Stimulated activated CD4-positive, alpha-beta T cell treated with anti-CD3 and anti-CD28 coated beads, Interleukin-4, amount 100 ng/mL, for 24 hours (primary cell): Measurements from ENCODE around the gene PHLDB1.
A peak's percentile ranks its signal among the peaks of the same experiment; 100 is the strongest.

Experiments
- DNase-seq: peaks from one replicate; pipeline ENCODE4 v3.0.0-alpha.2; 2020

The PHLDB1 gene

DNA sequence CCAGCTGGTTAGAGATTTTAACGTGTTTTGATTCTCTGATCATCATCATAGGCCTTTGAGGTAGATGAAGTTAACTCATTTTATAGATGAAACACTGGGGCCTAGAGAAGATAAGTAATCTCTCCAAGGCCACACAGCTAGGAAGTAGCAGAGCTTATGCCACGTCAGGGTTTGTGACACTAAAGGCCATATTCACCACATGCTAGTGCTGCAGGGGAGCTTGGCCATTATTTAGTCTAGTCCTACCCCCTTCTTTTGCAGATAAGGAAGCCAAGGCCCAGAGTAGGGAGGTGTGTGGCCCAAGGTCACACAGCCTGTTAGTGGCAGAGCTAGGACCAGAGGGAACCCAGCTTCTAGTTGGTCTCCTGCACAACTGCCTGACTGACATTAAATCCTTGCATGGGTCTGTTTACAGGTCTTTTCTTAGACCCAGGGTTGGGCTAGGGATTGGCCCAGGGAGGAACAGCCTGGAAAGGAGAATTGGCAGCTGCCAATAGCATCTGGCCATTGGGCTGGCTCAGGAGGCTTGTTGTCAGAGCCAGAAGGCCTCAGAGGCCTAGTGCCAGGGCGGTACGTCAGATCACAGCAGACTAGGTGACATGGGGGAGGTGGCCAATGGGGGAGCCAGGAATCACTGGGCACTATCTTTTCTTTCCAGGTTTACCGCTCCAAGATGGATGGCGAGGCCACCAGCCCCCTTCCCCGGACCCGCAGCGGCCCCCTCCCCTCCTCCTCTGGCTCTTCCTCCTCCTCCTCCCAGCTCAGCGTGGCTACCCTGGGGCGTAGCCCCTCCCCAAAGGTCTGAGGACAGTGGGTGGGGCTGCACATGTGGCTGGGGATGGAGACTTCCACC is 36.0 kb downstream of the PHLDB1 start:
- no peak for DNase-seq

DNA sequence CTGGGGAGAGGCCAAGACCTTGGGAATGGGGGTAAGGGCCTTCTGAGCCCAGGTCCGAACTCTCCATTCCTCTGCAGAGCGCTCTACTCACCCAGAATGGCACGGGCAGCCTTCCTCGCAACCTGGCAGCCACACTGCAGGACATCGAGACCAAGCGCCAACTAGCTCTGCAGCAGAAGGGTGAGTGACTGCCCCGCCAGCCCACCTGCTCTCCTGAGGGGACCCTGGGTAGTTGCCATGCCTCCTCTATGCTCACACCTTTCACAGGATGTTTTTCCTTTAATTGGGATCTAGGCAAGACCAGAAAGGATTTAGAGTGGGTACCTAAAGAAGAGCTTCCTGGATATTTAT is 36.6 kb downstream of the PHLDB1 start:
- DNase-seq: no peak

DNA sequence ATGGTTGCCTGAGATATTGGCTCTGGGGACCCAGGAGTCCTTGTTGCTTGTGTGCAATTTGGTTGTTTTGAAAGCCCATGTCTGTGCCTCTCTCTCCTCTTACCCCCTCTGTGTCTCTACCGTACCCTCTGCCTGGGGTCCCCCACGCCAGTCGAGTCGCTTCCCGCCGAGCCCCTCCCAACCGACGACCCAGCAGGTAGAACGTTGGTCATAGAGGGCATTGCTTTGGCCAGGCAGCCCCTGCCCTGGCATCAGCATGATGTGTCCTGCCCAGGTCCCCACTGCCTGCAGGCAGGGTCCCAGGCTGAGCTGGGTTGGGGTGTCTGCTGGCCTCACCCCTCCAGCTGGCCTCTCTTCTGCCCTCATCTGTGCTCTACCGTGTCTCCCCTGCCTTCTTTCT is 37.1 kb downstream of the PHLDB1 start:
- no peak for DNase-seq

DNA sequence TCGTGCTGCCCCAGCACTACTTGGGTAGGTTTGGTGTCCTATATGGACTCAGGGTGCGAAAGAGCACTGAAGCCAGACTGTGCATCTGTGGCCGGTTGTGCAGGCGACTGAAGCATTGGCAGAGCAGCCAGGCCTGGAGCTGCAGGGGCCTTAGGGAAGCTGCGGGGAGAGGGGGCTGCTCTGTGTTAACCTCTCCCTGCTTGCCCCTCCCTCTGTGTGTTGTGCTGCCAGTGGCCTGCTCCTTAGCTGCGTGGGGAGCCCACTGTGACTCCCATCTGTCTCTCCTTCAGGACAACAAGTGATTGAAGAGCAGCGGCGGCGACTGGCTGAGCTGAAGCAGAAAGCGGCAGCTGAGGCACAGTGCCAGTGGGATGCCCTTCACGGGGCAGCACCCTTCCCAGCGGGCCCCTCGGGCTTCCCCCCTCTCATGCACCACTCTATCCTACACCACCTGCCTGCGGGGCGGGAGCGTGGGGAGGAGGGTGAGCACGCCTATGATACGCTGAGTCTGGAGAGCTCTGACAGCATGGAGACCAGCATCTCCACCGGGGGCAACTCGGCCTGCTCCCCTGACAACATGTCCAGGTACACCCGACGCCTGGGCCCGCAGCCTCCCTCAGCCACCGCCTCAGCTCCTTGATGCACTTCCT is 37.8 kb downstream of the PHLDB1 start:
- no peak for DNase-seq

DNA sequence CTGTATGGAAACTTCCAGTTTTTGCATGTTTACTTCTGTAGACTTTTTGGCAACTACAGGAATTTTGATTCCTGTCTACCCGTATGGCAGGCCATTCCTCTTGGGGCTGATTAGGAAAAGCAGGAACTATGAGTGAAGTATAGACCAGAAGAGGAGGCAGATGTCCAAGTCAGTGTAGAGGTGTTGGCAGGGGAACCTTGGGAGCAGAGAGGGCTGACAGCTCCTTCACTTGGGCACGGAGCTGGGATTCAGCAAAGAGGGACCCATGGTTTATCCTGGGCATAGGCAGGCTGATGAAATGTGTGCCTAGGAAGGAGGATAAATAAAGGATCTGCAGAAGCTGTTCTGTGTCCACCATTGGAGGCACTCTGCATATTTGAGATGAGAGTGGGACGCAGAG is 39.0 kb downstream of the PHLDB1 start:
- no peak for DNase-seq

DNA sequence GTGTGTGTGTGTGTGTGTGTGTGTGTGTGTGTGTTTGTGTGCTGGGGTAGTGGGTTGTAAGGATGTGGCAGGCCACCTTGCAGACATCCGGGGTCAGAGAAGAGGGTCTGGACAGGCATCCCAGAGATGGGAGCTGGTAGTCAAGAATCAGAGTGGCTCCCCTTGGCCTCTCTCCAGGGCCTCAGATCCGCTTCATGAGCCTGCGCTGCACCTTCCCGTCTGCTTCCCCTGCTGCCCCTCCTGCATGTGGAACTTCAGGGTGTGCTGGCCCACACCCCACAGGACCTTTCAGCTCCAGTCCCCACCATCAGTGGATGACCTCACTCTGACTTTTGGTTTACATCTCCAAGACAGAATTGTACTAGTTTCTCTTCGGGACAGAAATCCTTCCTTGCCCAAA is 40.9 kb downstream of the PHLDB1 start:
- no peak for DNase-seq

DNA sequence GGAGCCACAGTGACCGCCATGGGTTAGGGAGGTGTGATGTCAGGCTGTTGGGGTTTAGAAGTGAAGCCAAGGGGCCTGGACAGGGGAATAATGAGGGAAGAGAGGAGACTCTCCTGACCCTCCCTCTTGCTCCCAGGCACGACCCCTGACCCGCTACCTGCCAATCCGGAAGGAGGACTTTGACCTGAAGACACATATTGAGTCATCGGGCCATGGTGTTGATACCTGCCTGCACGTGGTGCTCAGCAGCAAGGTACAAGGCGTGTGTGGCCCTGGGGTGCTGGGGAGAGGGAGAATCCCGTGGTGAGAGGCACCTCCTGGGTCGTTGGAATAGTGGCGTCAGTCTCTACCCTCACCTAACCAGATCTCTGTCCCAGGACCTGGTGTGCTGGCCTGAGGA is 42.5 kb downstream of the PHLDB1 start:
- DNase-seq: no peak

DNA sequence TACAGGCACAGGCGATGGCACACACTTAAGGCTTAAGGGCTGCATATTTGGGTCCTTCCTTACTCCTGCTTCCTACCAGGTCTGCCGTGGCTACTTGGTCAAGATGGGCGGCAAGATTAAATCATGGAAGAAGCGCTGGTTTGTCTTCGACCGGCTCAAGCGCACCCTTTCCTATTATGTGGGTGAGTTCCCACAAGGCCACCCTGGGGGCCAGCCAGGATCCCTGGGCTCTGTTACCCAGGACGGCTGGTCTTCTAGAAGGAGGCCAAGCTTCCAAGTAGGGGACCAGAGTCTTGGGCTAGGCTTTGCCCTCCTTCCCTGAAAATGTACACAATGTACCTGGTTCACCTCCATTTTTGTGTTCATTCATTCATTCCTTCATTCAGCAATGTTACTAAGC is 43.0 kb downstream of the PHLDB1 start:
- DNase-seq: no peak

DNA sequence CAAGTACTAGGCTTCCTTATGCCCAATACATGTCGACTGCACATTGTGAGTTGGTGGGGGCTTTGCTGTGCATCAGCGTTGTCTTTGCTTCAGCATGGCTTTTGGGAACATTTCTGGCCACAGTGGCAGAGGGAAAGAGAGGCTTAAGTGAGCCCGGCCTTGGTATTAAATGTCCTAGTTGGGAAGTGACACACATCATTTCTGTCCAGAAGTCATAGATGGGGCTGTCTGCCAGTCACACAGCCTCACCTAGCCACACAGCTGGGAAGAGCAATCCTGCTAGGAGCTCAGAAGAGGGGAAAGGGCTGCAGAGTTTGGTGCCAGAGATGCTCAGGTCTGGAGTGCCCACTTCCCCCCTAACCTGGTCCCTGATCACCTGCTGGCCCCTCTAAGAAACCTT is 44.4 kb downstream of the PHLDB1 start:
- no peak for DNase-seq

DNA sequence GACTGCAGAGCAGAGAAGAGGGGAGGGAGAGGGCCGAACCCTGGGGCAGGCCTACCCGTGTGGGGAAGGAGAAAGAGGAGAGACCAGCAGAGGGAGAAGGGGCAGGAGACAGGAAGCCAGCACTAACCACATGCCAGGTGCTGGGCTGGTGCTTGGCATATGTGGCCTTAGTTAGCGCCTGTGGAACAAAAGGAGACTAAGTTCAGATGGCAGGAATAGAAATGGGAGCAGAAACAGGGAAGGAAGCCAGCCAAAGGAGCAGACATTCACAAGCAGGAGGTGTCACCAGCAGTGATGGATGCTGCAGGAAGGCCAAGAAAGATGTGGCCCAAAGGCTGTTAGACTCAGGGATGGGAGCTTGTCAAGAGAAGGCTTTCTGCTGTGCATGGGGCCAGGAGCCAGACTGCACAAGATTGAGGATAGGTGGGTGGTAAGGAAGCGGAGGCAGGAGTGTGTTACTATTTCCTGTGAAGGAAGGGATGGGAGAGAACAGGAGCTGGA is 45.3 kb downstream of the PHLDB1 start:
- DNase-seq: no peak

DNA sequence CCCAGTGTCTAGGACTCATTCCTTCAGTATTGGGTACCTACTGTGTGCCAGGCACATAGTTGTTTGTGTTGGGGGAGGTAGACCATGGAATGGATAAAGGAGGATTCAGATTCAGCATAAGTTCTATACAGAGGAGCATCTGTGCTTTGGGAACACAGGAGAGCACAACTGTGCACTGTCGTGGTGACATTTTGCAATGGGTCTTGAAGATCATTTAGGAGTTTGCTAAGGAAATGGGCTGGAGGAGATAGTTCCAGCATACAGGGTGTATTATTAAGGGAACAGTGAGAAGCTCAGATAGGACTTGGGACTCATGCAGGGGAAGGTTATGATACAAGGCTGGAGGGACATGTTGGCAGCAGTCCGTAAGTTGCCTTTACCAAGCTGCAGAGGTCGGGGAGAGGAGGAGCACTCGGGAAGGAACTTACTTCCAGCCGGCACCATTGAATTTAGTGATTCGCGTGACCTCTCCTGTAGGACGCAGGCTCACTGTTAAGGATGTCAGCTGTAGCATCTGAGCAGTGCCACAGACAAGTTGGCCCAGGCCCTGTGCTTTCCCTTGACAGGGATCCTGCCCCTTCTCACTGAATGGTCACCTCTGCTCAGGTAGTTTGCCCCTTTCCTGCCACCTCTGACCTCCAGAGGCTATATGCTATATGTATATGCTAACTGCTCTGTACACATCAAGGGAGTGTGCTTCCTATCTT is 46.4 kb downstream of the PHLDB1 start:
- no peak for DNase-seq

DNA sequence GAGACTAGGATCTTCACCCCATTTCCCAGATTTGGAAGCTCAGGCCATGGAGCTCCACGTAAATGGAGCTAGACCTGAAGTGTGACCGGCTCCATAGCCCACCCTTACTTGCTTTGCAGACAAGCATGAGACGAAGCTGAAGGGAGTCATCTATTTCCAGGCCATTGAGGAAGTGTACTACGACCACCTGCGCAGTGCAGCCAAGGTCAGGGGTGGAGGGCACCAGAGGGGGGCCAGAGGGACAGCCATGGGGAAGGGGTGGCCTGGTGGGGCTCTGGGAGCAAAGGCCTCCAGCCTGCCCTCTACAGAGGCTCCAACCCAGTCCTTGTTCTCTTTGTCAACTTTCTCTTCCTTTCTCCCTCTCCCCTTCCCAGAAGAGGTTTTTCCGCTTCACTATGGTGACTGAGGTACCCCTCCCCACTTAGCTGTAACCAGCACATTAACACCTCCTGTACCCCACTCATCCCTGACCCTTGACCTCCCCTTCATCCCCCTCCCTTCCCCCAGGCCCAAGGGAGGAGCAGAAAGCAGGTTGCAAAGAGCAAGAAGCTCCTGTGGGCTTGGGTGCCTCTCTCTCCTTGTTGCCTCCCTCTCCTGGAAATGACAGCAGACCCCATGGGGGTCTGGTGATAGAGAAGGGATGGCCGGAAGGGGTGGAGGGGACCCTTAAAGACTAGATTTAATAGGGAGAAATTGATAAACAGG is 48.2 kb downstream of the PHLDB1 start:
- DNase-seq: no peak

DNA sequence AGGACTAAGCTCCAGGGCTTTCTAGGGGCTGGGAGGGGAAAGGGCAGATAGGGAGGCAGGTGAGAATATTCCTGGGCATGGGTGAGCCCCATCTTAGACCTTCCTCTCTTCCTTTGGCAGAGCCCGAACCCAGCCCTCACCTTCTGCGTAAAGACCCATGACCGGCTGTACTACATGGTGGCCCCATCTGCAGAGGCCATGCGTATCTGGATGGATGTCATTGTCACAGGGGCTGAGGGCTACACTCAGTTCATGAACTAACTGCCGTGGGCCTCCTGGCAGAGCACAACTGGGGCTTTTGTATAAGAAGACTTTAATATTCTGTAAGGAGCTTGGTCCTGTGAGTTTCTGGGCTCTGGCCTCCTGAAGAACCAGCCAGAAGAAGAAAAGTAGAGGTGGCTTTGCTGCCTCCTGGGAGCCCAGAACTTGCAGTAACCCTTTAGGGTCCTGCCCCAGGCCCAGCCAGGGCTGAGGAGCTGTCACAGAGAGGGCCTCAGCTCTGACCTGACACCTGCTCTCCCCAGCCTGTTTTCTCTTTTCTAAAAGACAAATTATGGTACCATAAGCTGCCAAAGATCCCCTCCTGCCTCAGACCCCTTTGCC is 49.2 kb downstream of the PHLDB1 start:
- DNase-seq: no peak

DNA sequence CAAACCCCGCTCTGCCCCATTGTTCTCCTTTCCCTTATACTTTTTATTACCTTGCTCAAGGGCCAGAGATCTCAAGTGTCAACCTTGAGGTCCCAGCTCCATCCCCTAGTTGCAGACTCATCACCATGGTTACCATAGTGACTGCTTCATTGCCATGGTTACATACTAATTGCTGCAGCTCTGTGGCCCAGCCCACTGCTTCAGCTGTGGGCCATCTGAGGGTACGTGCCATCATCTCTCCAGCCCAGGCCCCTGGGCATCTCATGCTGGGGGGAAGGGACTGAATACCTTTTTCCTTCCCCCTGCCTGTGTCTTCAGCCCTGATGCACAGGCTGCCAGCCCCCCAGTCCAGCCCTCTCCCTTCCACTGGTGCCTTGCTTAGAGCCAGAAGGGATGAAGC is 49.8 kb downstream of the PHLDB1 start:
- no peak for DNase-seq

DNA sequence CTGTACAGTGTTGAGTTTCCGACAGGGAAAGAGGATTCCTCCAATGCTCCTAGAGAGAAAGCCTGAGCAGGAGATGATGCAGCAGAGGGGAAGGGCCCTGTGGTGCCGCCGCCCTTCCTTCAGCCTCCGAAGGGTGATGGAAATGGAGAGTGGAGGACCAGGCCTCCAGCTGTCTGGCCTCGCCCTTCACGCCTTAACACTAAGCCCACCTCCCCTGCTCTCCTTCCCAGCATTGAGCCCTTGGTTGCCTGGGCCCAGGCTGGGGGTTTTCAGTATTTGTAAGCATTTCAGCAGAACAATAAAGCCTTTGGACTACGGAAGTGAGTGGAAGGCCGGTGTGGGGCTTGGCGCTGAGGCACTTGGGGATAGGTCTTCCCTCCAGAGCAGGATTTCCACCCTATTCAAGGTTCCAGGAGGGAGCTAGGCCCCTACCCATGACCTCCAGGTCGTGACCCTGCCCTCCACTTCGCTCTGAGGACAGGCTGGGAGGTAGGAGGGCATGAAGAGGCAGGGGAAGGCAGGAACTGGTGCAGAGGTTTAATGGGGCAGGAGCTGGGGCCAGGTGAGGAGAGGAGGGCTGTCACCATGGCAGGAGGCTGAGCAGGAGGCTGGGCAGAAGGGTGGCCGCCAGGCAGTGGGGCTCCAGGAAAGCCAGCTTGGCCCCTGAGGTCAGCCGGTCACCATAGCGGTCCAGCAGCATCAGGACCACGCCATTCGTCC is 50.5 kb downstream of the PHLDB1 start:
- no peak for DNase-seq

DNA sequence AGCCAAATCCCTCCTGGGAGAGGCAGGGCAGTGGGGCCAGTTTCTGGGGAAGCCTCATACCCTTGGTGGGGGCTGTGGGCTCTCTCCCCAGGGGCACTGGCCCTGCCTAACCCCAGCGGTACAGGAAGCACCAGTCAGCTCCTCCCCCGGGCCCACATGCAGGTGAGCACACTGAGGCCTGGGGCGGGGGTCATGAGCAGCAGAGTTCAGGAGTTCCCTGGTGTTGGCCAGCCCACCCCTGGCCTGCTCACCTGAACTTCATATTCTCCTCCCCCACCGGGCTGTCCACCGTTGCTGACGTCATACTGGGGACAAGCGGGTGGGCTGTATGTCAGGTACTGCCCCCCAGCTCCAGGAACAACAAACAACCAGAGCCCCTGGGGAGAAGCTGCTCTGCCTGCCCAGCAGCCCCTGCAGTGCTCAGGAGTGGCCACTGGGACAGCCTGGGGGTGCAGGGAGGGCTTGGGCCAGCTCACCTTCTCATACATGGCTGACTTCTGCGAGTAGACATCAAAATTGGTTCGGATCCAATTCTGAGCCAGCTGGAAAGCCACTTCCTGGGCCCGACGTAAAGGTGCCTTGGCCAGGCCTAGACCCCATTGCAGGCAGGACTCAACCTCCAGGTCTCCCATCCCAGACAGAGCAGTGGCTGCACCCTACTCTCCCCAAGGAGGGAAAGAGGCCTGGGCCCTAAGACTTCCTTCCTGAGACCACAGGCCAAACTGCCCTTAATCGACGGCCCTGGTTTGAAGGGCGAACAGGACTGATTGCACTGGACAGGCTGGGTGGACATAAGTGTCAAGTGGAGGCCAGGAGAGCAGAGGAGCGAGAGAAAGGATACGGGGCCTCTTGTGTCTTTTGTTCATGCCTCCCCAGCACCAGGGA is 51.3 kb downstream of the PHLDB1 start:
- DNase-seq: no peak

DNA sequence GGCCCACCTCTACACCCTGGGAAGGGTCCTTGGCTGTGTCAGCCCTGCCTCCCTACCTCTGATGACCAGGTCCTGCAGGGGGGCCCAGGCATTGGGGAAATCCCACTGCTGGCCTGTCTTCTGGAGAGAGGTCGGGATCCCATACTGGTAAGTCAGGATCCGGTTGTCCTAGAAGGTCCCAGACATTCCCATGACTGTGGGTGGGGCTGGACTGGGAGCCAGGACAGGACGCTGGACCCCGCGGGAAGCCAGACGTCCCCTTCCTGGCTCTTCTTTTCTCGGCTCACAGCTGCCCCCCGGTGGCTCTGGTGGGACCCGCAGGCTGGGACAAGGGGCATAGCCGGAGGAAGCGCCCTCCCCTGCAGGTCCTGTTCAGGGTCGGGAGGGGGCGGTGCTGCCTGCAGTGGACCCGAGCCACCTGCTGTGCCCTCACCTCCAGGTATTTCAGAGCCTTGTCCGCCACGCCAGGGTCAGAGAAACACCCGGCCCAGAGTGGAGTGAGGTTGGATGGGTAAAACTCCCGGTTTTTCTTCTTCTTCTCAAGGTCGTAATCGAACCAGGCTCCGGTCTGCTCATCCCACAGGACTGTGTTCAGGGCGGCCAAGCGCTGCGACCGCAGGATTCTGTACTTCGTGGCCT is 52.0 kb downstream of the PHLDB1 start:
- DNase-seq: peak; percentile 91

DNA sequence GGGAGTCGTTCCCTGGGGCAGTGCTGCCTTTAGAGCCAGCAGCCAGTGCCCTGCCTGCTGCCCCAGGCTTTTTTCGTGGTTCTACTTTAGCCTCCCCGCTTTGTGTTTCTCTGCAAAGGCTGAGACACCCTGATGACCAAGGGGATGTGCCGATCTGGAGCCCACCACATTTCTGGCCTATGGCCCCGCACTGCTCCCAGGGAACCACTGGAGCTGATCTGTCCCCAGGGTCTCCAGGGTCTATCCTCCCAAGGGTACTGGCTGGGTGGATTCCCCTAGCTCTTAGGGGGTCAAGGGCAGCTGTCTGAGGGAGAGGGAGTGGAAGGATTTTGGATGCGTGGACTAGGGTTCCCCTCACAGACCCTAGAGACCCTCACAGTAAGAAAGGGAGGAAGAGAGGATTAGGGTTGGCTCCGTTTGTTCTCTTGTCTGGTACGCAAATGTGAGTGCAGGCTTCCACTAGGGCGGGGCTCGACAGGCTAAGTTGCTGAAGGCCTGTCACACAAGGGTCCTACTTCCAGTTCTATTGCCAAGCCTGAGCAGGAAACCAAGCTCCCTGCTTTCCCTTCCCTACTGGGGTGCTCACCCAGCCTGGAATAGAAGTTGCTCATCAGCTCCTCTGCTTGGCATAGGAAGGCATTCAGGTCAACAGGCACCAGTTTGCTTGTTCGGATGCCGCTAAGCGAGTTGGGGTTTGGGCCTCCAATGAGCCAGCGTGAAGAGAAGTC is 52.7 kb downstream of the PHLDB1 start:
- no peak for DNase-seq

DNA sequence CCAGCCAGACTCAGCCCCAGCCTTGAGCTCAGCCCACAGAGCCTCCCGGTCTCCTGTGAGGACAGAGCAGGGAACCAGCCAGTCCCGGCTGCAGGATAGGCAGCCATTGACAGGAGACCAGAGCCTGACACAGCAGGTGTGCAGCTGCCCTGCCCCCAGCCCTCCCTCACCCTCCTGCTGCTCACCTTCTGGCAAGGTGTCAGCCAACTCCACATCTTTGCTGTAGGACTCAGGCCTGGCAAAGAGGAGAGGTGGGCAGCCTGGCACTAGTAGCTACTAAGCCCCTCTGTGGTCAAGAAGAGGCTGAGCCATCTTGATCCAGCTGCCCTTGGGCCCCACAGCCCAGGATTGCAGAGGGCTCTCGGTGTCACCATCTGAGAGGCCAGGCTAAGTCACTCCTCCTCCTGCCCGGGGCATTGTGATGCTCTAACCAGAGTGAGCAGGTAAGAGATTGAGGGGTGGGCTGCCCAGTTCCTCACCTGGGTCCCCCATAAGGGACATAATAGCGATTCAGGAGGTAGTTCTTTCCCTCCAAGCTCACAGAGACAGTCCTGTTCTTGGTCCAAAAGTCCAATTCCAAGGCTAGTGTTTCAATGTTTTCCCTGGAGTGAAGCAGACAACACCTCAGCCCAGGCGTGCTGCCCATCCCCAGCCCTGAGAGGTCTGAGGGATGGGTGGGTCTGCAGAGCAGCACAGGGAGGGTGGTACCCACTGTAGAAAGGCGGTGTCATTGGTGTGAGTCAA is 53.4 kb downstream of the PHLDB1 start:
- no peak for DNase-seq
